ENCODE measurements around the gene SLX4IP. TPM values are rescaled to one million over a fixed set of nuclear protein-coding genes. Genes with fewer than 3 reads are reported as not detected.

Gene SLX4IP
- total and polyA plus RNA-seq, 2 of the 13 experiments (the other 11 are each of a cell fraction or from before 2014, with no cell fraction given), result 3.6 to 7.3 TPM

GRCh38 chr20:10411673-10412072 lies 23.4 kb upstream of the SLX4IP start:
- H3K27me3 ChIP-seq (ENCODE audit: control insufficient read depth in 1 of 2, insufficient read depth in 2 of 2, low read length in 2 of 2), result no peaks in the 10 kb centered on the region
- H3K4me3 ChIP-seq (replicated peaks in 1 of 3; ENCODE audit: insufficient read depth in 1 of 3, low read depth in 2 of 3, low read length in 3 of 3), result no peak overlapping the region
- H3K27ac ChIP-seq (ENCODE audit: extremely low read length, insufficient read depth, low read length), result no peak overlapping the region
- ChIA-PET POLR2A (no interaction called here), CTCF (ENCODE audit: low intra/inter-chr PET ratio, low total read pairs) (interaction anchor here (2.6 kb wide), 1 partner anchor 95 kb away, joined by 10 read pairs; no protein-coding TSS in a partner anchor)
- peaks cover 3% of the 10 kb centered on the region for H3K79me2 ChIP-seq (ENCODE audit: insufficient read depth, low read length)
- DNase-seq (ENCODE audit: low spot score), result no peak
- intact Hi-C loops (cut with micrococcal nuclease; ENCODE audit: unreplicated experiment) (loop anchor here (1.0 kb wide), 2 partner anchors 95 to 433 kb away; no protein-coding TSS in a partner anchor), in situ Hi-C loops (cut with HindIII; ENCODE audit: extremely low pct_ligation_motif_present, low pct_unique_long_range_greater_than_20kb) (loop anchor here (10.0 kb wide), 1 partner anchor 63 kb away; no protein-coding TSS in a partner anchor)
- no peaks in the 10 kb centered on the region for H3K9me3 ChIP-seq (ENCODE audit: low read length)
- BruUV-seq (replicated peaks), result no TSS peak
- TF ChIP-seq HDAC1 (CRISPR knock-in tag; IDR thresholded peaks at IDR 0.05) (no peak), MAFK (conservative IDR thresholded peaks at IDR 0.05 in 1 of 2, IDR thresholded peaks at IDR 0.05 in 1 of 2; ENCODE audit: low read length in 2 of 2) (peak; percentile 83 to 92), NCOA1 (CRISPR knock-in tag; IDR thresholded peaks at IDR 0.05) (no peak), POLR2AphosphoS5 (IDR thresholded peaks at IDR 0.05; ENCODE audit: low read depth, low read length) (peak; percentile 9; the same call in 1 of the 2 replicates), MAFF (IDR thresholded peaks at IDR 0.05; ENCODE audit: low read depth, low read length) (peak; percentile 86)
- no peak for ATAC-seq
- H3K4me2 ChIP-seq (ENCODE audit: low read depth, low read length), result no peak overlapping the region
- FAIRE-seq, result no peak
- H2AFZ ChIP-seq (ENCODE audit: low read length), result no peak overlapping the region
- H3K4me1 ChIP-seq (ENCODE audit: insufficient read depth, low read length), result 0 out of 2 replicates have a peak, but pooled peaks cover 7% of the 10 kb centered on the region
- WGBS (ENCODE audit: low lambda C conversion rate), result 94% methylated on average over 1 of the region's 1 CpG
- no peaks in the 10 kb centered on the region for H4K20me1 ChIP-seq (ENCODE audit: insufficient read depth, low read length)
- H3K9ac ChIP-seq (ENCODE audit: insufficient read depth, low read depth, low read length), result no peak overlapping the region
- peaks cover 20 to 46% of the 10 kb centered on the region in 2 experiments for H3K36me3 ChIP-seq (replicated peaks in 1 of 2; ENCODE audit: control insufficient read depth in 1 of 2, insufficient read depth in 2 of 2, low read length in 2 of 2)

GRCh38 chr20:10412591-10413408 lies 22.3 kb upstream of the SLX4IP start:
- Histone ChIP-seq H3K4me1 (ENCODE audit: insufficient read depth, low read length) (0 out of 2 replicates have a peak, but pooled peaks cover 7% of the 10 kb centered on the region), H3K4me3 (replicated peaks in 1 of 3; ENCODE audit: insufficient read depth in 1 of 3, low read depth in 2 of 3, low read length in 3 of 3) (no peak overlapping the region), H3K36me3 (replicated peaks in 1 of 2; ENCODE audit: control insufficient read depth in 1 of 2, insufficient read depth in 2 of 2, low read length in 2 of 2) (peaks cover 23 to 51% of the 10 kb centered on the region in 2 experiments), H3K79me2 (ENCODE audit: insufficient read depth, low read length) (peaks cover 3% of the 10 kb centered on the region), H3K27me3 (ENCODE audit: control insufficient read depth in 1 of 2, insufficient read depth in 2 of 2, low read length in 2 of 2) (no peaks in the 10 kb centered on the region), H3K9me3 (ENCODE audit: low read length) (no peaks in the 10 kb centered on the region), H2AFZ (ENCODE audit: low read length) (no peak overlapping the region), H3K4me2 (ENCODE audit: low read depth, low read length) (no peak overlapping the region), H3K9ac (ENCODE audit: insufficient read depth, low read depth, low read length) (no peak overlapping the region), H3K27ac (ENCODE audit: extremely low read length, insufficient read depth, low read length) (no peak overlapping the region), H4K20me1 (ENCODE audit: insufficient read depth, low read length) (no peaks in the 10 kb centered on the region)
- no TSS peak for BruUV-seq (replicated peaks)
- FAIRE-seq, result no peak
- WGBS (ENCODE audit: low lambda C conversion rate), result 94% methylated on average over 5 of the region's 5 CpGs
- peak; percentile 55; the same call in 2 of the 3 replicates for ATAC-seq
- in situ Hi-C loops (cut with HindIII; ENCODE audit: extremely low pct_ligation_motif_present, low pct_unique_long_range_greater_than_20kb) (loop anchor here (10.0 kb wide), 1 partner anchor 62 kb away; no protein-coding TSS in a partner anchor), intact Hi-C loops (cut with micrococcal nuclease; ENCODE audit: unreplicated experiment) (loop anchor here (1.0 kb wide), 2 partner anchors 96 to 434 kb away; no protein-coding TSS in a partner anchor)
- ChIA-PET CTCF (ENCODE audit: low intra/inter-chr PET ratio, low total read pairs) (interaction anchor here (2.6 kb wide), 1 partner anchor 97 kb away, joined by 10 read pairs; no protein-coding TSS in a partner anchor), POLR2A (no interaction called here)
- DNase-seq (ENCODE audit: low spot score), result no peak
- peak; percentile 60 for TF ChIP-seq CTCF (CRISPR knock-in tag; IDR thresholded peaks at IDR 0.05)
- no peak for TF ChIP-seq SMAD9 (CRISPR knock-in tag; IDR thresholded peaks at IDR 0.05)
- 0 out of 2 replicates have a peak, but pooled peaks have one; percentile 22 for TF ChIP-seq ZNF354B (CRISPR knock-in tag; IDR thresholded peaks at IDR 0.05)
- no peak for TF ChIP-seq ARID3A (IDR thresholded peaks at IDR 0.05; ENCODE audit: low read depth, low read length)
- TF ChIP-seq ZNF282 (IDR thresholded peaks at IDR 0.05; ENCODE audit: partially characterized antibody), result no peak
- 0 out of 4 replicates have a peak, but pooled peaks of 1 of the 2 experiments have one; percentile 23 for TF ChIP-seq POLR2A (IDR thresholded peaks at IDR 0.05; ENCODE audit: insufficient read depth in 1 of 2, low read depth in 2 of 2, low read length in 2 of 2)
- TF ChIP-seq STAG1 (CRISPR knock-in tag; IDR thresholded peaks at IDR 0.05), result peak; percentile 62
- TF ChIP-seq ZBTB1 (CRISPR knock-in tag; IDR thresholded peaks at IDR 0.05; ENCODE audit: borderline replicate concordance), result no peak
- TF ChIP-seq KLF12 (CRISPR knock-in tag; IDR thresholded peaks at IDR 0.05; ENCODE audit: borderline replicate concordance), result no peak
- no peak for TF ChIP-seq ELF3 (CRISPR knock-in tag; IDR thresholded peaks at IDR 0.05)
